PC-9 (cell line): ENCODE measurements around the gene RNF145. TPM values are rescaled to one million over a fixed set of nuclear protein-coding genes. Genes with fewer than 3 reads are reported as not detected.

ENCODE experiments used
- BruUV-seq: library from RNA; stranded (reverse); fragments of 400-500 nt; replicated peaks from 2 replicates; lab custom pipeline; 2021; lab: Mats Ljungman, UMichigan
- CTCF ChIA-PET: fragments of 300-600 bp; sonication (Branson Sonifier 250); formaldehyde crosslinking; loops from one replicate; lab custom pipeline; 2022; ENCODE audit warnings: antibody characterized with exemption; lab: Charles Lee
- POLR2A ChIA-PET: fragments of 300-600 bp; sonication (Branson Sonifier 250); formaldehyde crosslinking; loops from one replicate; lab custom pipeline; 2022; ENCODE audit warnings: antibody characterized with exemption; ENCODE audit not compliant: unreplicated experiment; lab: Charles Lee
- DNase-seq, 2 experiments: peaks; one replicate each; pipeline versions ENCODE4 v3.0.0 to v3.0.0-alpha.2; 2015 to 2022; ENCODE audit warnings: mixed read lengths in 1 of 2
- H2AFZ ChIP-seq: fragments of 200-600 bp; sonication (generic); 2 replicates; pipeline ENCODE4 v1.8.1; 2017; ENCODE audit warnings: antibody characterized with exemption
- H3F3A ChIP-seq: fragments of 200-600 bp; sonication (generic); 2 replicates; pipeline ENCODE4 v1.8.1; 2017; ENCODE audit warnings: antibody characterized with exemption, mild to moderate bottlenecking, low read depth; ENCODE audit not compliant: insufficient read depth
- H3K27ac ChIP-seq: fragments of 200-600 bp; sonication (generic); 2 replicates; pipeline ENCODE4 v1.6.1; 2016; ENCODE audit warnings: mixed run types
- H3K27me3 ChIP-seq: fragments of 200-600 bp; sonication (generic); 2 replicates; pipeline ENCODE4 v1.6.1; 2016; ENCODE audit warnings: low read depth, mixed run types; ENCODE audit not compliant: insufficient read depth
- H3K36me3 ChIP-seq: fragments of 200-600 bp; sonication (generic); 2 replicates; pipeline ENCODE4 v1.6.1; 2016; ENCODE audit warnings: low read depth, mixed run types
- H3K4me1 ChIP-seq: fragments of 200-600 bp; sonication (generic); replicated peaks from 2 replicates; pipeline ENCODE4 v1.6.1; 2016; ENCODE audit warnings: mixed run types; ENCODE audit not compliant: insufficient read depth
- H3K4me2 ChIP-seq: fragments of 200-600 bp; sonication (generic); 2 replicates; pipeline ENCODE4 v1.6.1; 2017; ENCODE audit warnings: mixed run types
- H3K4me3 ChIP-seq: fragments of 200-600 bp; sonication (generic); 2 replicates; pipeline ENCODE4 v1.6.1; 2016; ENCODE audit warnings: mixed run types
- H3K79me2 ChIP-seq: fragments of 200-600 bp; sonication (generic); 2 replicates; pipeline ENCODE4 v1.6.1; 2017; ENCODE audit warnings: low read depth, mixed run types
- H3K9me2 ChIP-seq: fragments of 200-600 bp; sonication (generic); 2 replicates; pipeline ENCODE4 v1.8.1; 2017; ENCODE audit warnings: mild to moderate bottlenecking; ENCODE audit not compliant: insufficient read depth
- H3K9me3 ChIP-seq: fragments of 200-600 bp; sonication (generic); 2 replicates; pipeline ENCODE4 v1.8.1; 2016; ENCODE audit warnings: low read depth; ENCODE audit not compliant: insufficient read depth
- H4K20me1 ChIP-seq: fragments of 200-600 bp; sonication (generic); 2 replicates; pipeline ENCODE4 v1.8.1; 2017; ENCODE audit not compliant: insufficient read depth
- EZH2 ChIP-seq: fragments of 200-600 bp; sonication (generic); IDR thresholded peaks from 2 replicates; pipeline ENCODE4 v1.8.0; 2017; ENCODE audit warnings: antibody characterized with exemption, low read depth
- intact Hi-C: fragments of 100-400 bp; cut with micrococcal nuclease; formaldehyde crosslinking; loops from one replicate; pipeline ENCODE4 v1.10.0; 2022; ENCODE audit not compliant: unreplicated experiment
- total RNA-seq: library from RNA; stranded (reverse); gene quantifications from 2 replicates; pipeline ENCODE4 v1.2.3, GENCODE V29; 2021
- TF ChIP-seq, protein P1 (sequence below): fragments of 200-600 bp; sonication (generic); conservative IDR thresholded peaks from 2 replicates; pipeline ENCODE4 v1.6.1; 2017; ENCODE audit warnings: mixed run types, antibody characterized with exemption, mild to moderate bottlenecking, moderate library complexity

The RNF145 gene
- total RNA-seq, 1 experiment from 2014 or later = 54.5 TPM

GRCh38 chr5:159199225-159199624, 10.1 kb downstream of the RNF145 start:
- CTCF ChIA-PET = no interaction called here
- H3K27me3 ChIP-seq = no peaks in the 10 kb centered on the region
- BruUV-seq = no TSS peak
- no peaks in the 10 kb centered on the region for H3K9me3 ChIP-seq
- peaks cover 21% of the 10 kb centered on the region for H3K36me3 ChIP-seq
- H3K9me2 ChIP-seq = no peaks in the 10 kb centered on the region
- no peaks in the 10 kb centered on the region for H3K4me1 ChIP-seq
- intact Hi-C loops = no loop called here
- H4K20me1 ChIP-seq = peaks cover 43% of the 10 kb centered on the region
- no peak for TF ChIP-seq EZH2
- TF ChIP-seq, protein P1, sequence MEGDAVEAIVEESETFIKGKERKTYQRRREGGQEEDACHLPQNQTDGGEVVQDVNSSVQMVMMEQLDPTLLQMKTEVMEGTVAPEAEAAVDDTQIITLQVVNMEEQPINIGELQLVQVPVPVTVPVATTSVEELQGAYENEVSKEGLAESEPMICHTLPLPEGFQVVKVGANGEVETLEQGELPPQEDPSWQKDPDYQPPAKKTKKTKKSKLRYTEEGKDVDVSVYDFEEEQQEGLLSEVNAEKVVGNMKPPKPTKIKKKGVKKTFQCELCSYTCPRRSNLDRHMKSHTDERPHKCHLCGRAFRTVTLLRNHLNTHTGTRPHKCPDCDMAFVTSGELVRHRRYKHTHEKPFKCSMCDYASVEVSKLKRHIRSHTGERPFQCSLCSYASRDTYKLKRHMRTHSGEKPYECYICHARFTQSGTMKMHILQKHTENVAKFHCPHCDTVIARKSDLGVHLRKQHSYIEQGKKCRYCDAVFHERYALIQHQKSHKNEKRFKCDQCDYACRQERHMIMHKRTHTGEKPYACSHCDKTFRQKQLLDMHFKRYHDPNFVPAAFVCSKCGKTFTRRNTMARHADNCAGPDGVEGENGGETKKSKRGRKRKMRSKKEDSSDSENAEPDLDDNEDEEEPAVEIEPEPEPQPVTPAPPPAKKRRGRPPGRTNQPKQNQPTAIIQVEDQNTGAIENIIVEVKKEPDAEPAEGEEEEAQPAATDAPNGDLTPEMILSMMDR = no peak
- POLR2A ChIA-PET = no interaction called here
- no peak for DNase-seq
- no peak overlapping the region for H3K4me3 ChIP-seq
- H3K4me2 ChIP-seq = no peak overlapping the region
- no peak overlapping the region for H3K27ac ChIP-seq
- H3F3A ChIP-seq = peaks cover 3% of the 10 kb centered on the region; the same call in 1 of the 2 replicates
- no peak overlapping the region for H2AFZ ChIP-seq
- peaks cover 87% of the 10 kb centered on the region for H3K79me2 ChIP-seq

- H3K4me1 ChIP-seq = no peaks in the 10 kb centered on the region
- H3K27ac ChIP-seq = no peak overlapping the region
- H3F3A ChIP-seq = peaks cover 3% of the 10 kb centered on the region; the same call in 1 of the 2 replicates
- H3K4me3 ChIP-seq = no peak overlapping the region
- CTCF ChIA-PET = no interaction called here
- no peak for TF ChIP-seq EZH2
- TF ChIP-seq, protein P1 = no peak
- H3K4me2 ChIP-seq = no peak overlapping the region
- H3K79me2 ChIP-seq = peaks cover 78% of the 10 kb centered on the region
- no peak for DNase-seq
- intact Hi-C loops = no loop called here
- no peaks in the 10 kb centered on the region for H3K9me3 ChIP-seq
- no TSS peak for BruUV-seq
- no peaks in the 10 kb centered on the region for H3K9me2 ChIP-seq
- no peaks in the 10 kb centered on the region for H3K27me3 ChIP-seq
- H4K20me1 ChIP-seq = peaks cover 36% of the 10 kb centered on the region
- peaks cover 23% of the 10 kb centered on the region for H3K36me3 ChIP-seq
- POLR2A ChIA-PET = no interaction called here
- no peak overlapping the region for H2AFZ ChIP-seq
Observed at GRCh38 chr5:159198063-159199036, 11.0 kb downstream of the RNF145 start.

DNA sequence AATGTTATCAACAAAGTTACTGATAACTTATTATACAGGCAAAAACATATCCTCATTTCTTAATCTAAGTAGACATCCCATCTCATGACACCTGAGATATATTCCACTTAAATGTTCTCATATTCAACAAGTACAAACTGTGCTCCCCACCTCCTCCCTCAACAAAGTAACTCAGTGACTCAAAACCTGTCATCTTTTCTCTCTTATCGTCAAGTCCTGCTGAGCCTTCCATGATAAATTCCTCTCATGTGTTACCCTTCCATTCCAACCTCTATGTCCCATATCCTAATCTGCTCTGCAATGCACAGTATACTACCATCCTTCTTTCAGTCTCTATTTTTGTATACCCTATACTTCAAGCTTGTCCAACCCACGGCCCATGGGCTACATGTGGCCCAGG, 13.6 kb downstream of the RNF145 start:
- H3K79me2 ChIP-seq = peaks cover 57% of the 10 kb centered on the region
- H3K36me3 ChIP-seq = peaks cover 17% of the 10 kb centered on the region
- no peaks in the 10 kb centered on the region for H3K27me3 ChIP-seq
- peaks cover 3% of the 10 kb centered on the region; the same call in 1 of the 2 replicates for H3F3A ChIP-seq
- H4K20me1 ChIP-seq = peaks cover 22% of the 10 kb centered on the region
- no peaks in the 10 kb centered on the region for H3K9me2 ChIP-seq
- POLR2A ChIA-PET = no interaction called here
- intact Hi-C loops = no loop called here
- H3K4me1 ChIP-seq = no peaks in the 10 kb centered on the region
- no peak for DNase-seq
- no peak overlapping the region for H3K4me3 ChIP-seq
- BruUV-seq = no TSS peak
- no peak overlapping the region for H3K27ac ChIP-seq
- CTCF ChIA-PET = interaction anchor here (0.6 kb wide), 1 partner anchor 1066 kb away, joined by 5 read pairs; no protein-coding TSS in a partner anchor
- H3K9me3 ChIP-seq = no peaks in the 10 kb centered on the region
- H2AFZ ChIP-seq = no peak overlapping the region
- H3K4me2 ChIP-seq = no peak overlapping the region
- TF ChIP-seq EZH2 = no peak
- TF ChIP-seq, protein P1 = no peak
